GM21529 (cell line): ENCODE measurements around the gene CAPN2.

Source experiments
- ATAC-seq: cut with Tn5 transposase; IDR thresholded peaks from one replicate; pipeline ENCODE4 v1.9.1; 2021; ENCODE audit not compliant: unreplicated experiment

CAPN2 gene

DNA sequence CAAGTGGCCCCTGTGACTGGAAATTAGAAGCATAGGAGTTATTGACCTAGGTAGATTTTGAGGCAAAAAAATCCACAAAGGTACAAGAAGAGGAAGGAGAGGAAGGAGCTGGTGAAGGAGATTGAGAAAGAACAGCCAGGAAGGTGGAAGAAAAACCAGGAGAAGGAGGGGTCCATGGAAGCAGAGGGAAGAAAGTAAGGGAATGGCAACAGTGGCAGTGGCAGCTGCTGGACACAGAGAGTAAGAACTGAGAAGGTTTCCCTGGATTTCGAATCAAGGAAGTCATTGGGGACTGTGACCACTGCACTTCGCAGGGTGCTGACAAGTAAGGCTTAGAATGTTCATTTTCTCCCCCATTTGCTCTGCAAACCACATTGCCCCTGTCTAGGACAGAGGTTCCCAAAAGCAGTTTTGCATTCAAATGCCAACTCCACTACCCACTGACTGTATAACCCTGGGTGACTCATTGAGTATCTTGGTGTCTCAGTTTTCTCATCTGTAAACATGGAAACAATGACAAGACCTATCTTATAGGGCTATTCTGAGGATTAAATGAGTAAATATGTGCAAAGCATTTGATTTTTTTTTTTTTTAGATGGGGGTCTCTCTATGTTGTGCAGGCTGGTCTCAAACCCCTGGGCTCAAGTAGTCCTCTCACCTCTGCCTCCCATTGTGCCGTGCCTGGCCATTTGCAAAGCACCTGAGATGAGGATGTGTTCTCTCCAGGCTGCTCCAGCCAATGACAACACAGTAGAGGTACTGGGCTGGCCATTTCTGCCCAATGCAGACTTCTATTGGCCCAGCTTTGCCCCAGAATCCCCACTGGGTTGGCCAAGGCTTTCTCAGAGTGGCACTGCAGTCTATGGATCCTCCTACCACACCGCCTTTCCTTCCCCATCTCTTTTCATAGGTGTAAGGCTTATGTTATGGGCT lies 9.3 kb upstream of the CAPN2 start:
- no peak for ATAC-seq

- no peak for ATAC-seq
Observed at GRCh38 chr1:223703668-223704013, 8.7 kb upstream of the CAPN2 start.

DNA sequence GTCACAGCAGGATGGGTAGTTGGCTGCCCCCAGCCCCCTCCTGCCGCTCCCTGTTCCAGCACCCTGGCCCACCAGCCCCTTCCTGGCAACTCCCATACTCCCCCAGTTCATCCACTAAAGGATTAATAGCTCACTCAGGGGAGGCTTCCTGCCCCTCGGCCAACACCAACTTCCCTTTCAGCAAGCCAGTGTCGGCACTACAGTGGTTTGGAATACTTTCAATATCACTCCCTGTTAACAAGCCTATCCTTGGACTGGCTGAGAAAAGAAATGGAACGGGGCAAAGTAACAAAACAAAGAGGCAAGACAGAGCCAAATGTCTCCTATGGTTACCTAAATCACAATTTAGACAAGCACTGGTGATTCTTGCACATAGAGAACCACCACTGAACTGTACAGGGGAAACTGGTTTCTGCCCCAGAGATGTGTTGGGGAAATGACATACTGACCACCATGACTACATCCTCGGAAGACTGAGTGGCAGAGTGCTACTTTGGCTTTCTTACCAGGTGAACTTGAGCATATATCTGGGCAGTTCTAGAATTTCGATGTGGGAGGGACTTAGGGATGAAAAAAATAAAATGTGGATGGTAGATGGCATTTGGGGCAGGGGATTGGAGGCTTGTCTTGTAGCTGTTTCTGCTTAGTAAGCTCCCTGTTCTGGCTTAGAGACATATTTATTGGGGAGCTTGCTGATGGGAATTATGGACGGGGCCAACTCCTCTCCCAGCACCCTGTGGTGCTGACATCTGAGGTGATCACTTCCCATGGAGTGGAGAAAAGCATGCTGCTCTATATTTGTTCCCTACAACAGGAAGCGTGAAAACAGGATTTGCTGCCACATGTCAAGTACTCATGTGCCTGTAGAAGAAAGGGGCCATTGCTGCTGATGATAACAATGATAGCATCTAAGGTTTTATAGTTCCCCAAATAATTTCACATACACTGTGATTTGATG lies 7.1 kb upstream of the CAPN2 start:
- ATAC-seq: no peak

- no peak for ATAC-seq
Observed at GRCh38 chr1:223706077-223706973, 6.0 kb upstream of the CAPN2 start.

DNA sequence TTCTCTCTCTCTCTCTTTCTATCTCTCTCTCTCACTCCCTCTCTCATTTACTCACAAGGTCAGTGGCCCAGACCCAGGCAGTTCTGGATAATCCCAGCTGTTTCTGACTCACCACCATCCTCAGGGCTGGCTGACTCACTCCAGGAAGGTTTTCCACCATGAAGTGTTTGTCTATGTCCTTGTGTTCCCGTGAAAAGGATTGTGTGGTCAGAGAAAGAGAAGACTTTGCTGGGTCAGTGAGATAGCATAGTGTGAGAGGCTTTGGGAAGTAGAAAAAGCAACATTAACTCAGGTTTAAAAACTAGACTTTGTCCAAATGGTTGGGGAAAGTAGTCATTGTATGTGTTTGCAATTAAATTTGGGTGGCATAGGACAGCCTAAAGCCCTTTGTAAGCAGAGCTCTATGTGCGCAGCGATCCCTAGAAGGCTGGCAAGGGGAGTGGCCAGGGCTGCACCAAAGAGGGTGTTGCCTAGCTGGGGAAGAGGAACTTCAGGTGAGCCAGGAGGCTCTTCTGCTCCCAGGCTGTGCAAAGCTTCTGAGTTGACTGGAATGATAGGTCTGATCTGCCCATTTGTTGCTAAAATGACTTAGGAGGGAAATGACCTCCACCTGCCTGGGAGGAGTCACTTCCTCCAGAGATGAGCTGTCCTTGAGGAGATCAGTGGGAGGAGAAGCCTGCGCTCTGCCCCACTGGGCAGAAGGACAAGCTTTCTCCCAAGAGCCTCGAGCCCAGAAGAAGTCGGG lies 4.9 kb upstream of the CAPN2 start:
- no peak for ATAC-seq

- no peak for ATAC-seq
Observed at GRCh38 chr1:223708001-223708359, 4.4 kb upstream of the CAPN2 start.

GRCh38 chr1:223708651-223709268 lies 3.6 kb upstream of the CAPN2 start:
- ATAC-seq: no peak

GRCh38 chr1:223709598-223709997 lies 2.7 kb upstream of the CAPN2 start:
- ATAC-seq: no peak

GRCh38 chr1:223710179-223711133 lies 1.9 kb upstream of the CAPN2 start:
- no peak for ATAC-seq

GRCh38 chr1:223711173-223711572 lies 1.2 kb upstream of the CAPN2 start:
- no peak for ATAC-seq

GRCh38 chr1:223711747-223712193 lies 569 bp upstream of the CAPN2 start:
- no peak for ATAC-seq

GRCh38 chr1:223712850-223713474 lies 623 bp downstream of the CAPN2 start:
- ATAC-seq: peak; percentile 29

GRCh38 chr1:223713546-223714420 lies 1.4 kb downstream of the CAPN2 start:
- ATAC-seq: no peak

GRCh38 chr1:223714421-223714724 lies 2.0 kb downstream of the CAPN2 start:
- ATAC-seq: no peak

DNA sequence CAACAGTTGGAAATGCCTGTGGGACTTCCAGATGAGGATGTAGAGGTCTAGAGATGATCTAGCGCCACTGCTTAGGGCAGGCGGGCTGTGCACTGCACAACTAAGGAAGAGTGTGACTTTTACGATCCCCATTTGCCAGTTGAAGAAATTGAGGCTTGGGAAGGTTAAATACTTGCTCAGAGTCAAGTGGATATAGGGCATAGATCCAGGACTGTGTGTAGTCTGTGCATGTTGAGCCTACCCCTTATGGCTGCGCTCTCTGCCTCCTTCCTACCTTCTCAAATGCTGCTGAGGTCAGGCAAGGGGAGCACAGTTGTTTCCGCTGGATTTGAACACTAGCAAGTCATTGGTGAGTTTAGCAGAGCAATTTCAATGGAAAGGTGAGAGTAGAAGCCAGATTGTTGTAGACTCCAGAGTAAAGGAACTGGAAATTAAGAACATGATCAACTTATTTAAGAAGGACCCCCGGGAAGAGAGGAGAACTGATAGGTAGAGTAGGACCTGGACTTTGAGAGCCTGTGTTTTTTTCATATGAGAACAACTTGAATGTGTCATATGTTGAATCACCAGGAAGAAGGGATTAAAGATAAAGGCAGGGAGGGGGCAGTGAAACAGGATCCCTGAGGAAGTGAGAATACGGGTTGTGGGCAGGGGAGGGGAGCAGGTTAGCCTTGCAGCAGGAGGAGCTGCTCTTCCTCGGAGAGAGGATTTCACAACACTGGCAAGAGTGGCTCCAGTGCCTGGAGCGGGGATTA lies 2.7 kb downstream of the CAPN2 start:
- no peak for ATAC-seq

DNA sequence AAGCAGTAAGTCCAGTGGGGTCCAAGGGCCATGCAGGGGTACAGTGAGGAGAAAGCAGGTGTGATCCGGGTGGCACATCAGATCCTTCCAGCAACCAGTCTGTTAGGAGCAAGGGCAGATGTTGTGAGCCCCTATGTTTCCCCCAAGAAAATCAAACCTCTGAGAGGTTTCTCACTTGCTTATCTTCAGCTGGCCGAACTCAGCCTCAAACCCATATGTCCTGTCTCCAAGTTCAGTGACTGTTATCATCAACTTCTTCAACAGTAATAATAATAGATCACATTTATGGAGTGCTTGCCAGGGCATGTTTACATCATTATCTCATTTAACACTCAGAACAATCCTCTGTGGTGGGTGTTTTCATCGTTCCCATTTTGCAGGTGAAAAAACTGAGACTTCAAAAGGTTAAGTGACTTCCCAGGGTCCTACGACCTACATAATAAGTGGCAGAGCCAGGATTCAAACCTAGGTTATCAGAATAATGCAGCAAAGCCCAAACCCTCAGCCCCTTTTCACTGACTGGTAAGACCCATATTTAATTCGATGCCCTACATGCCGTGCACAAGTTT lies 3.3 kb downstream of the CAPN2 start:
- ATAC-seq: no peak
